SKM-1 treated with dmso at 0.1 percent for 144 hours (cell line): ENCODE results near the gene TWNK.
A peak's percentile ranks its signal among the peaks of the same experiment; 100 is the strongest.

Experiments used
- DNase-seq: peaks from one replicate; lab custom pipeline; 2025; ENCODE audit not compliant: unreplicated experiment; lab: John Stamatoyannopoulos, UW

The TWNK gene

GRCh38 chr10:101011517-101012423, 24.4 kb downstream of the TWNK start:
- DNase-seq = no peak

- peak; percentile 71 for DNase-seq
Observed at GRCh38 chr10:101012525-101013364, 25.4 kb downstream of the TWNK start.

GRCh38 chr10:101013365-101013825, 26.1 kb downstream of the TWNK start:
- no peak for DNase-seq

GRCh38 chr10:101014230-101014884, 27.0 kb downstream of the TWNK start:
- DNase-seq = peak; percentile 31

- no peak for DNase-seq
Observed at GRCh38 chr10:101014966-101015581, 27.7 kb downstream of the TWNK start.

- DNase-seq = no peak
Observed at GRCh38 chr10:101015582-101015973, 28.2 kb downstream of the TWNK start.

- no peak for DNase-seq
Observed at GRCh38 chr10:101016814-101017213, 29.5 kb downstream of the TWNK start.

- peak; percentile 86 for DNase-seq
Observed at GRCh38 chr10:101018118-101018599, 30.8 kb downstream of the TWNK start.

- peak; percentile 69 for DNase-seq
Observed at GRCh38 chr10:101018600-101019439, 31.5 kb downstream of the TWNK start.

GRCh38 chr10:101019440-101019703, 32.0 kb downstream of the TWNK start:
- DNase-seq = no peak

- no peak for DNase-seq
Observed at GRCh38 chr10:101020427-101021075, 33.2 kb downstream of the TWNK start.

GRCh38 chr10:101021239-101021638, 33.9 kb downstream of the TWNK start:
- no peak for DNase-seq

GRCh38 chr10:101021692-101022251, 34.4 kb downstream of the TWNK start:
- DNase-seq = no peak

GRCh38 chr10:101022967-101023705, 35.8 kb downstream of the TWNK start:
- no peak for DNase-seq

GRCh38 chr10:101027106-101027720, 39.9 kb downstream of the TWNK start:
- no peak for DNase-seq

- no peak for DNase-seq
Observed at GRCh38 chr10:101028446-101029337, 41.3 kb downstream of the TWNK start.
